Activated CD8-positive, alpha-beta T cell treated with anti-CD3 and anti-CD28 coated beads for 36 hours (primary cell): ENCODE data around the gene C2CD3. TPM values are rescaled to one million over a fixed set of nuclear protein-coding genes. Genes with fewer than 3 reads are reported as not detected.
"Not testable (repeated sequence)": the region's sequence is repeated elsewhere in the genome, so short reads cannot be mapped to it uniquely, and the experiment has no call there.

Experiments
- ATAC-seq: fragments of 200-7000 bp; cut with Tn5 transposase; one replicate; pipeline ENCODE4 v1.10.0; 2021; ENCODE audit warnings: mild to moderate bottlenecking, moderate library complexity
- CTCF ChIA-PET: fragments of 350-600 bp; sonication (Branson Sonifier 250); formaldehyde crosslinking; loops from one replicate; lab custom pipeline; 2021; ENCODE audit warnings: antibody characterized with exemption; lab: Charles Lee
- POLR2A ChIA-PET: fragments of 350-600 bp; sonication (Branson Sonifier 250); formaldehyde crosslinking; loops from one replicate; lab custom pipeline; 2021; ENCODE audit warnings: antibody characterized with exemption; lab: Charles Lee
- DNase-seq: peaks from one replicate; pipeline ENCODE4 v3.0.0-alpha.2; 2020
- H3K27ac Mint-ChIP-seq: one replicate; pipeline ENCODE4 v1.8.0; 2021; ENCODE audit warnings: mild to moderate bottlenecking, mixed read lengths
- H3K27me3 Mint-ChIP-seq: one replicate; pipeline ENCODE4 v1.8.0; 2021; ENCODE audit warnings: mixed read lengths
- H3K36me3 Mint-ChIP-seq: one replicate; pipeline ENCODE4 v1.8.0; 2021; ENCODE audit warnings: low read depth, mixed read lengths
- H3K4me1 Mint-ChIP-seq: one replicate; pipeline ENCODE4 v1.8.0; 2021; ENCODE audit warnings: low read depth, mixed read lengths
- H3K4me3 Mint-ChIP-seq: one replicate; pipeline ENCODE4 v1.8.0; 2021; ENCODE audit warnings: mild to moderate bottlenecking, moderate library complexity, mixed read lengths
- H3K9me3 Mint-ChIP-seq: one replicate; pipeline ENCODE4 v1.8.0; 2021; ENCODE audit warnings: mixed read lengths
- CTCF ChIP-seq: fragments of 200-600 bp; IDR thresholded peaks from one replicate; pipeline ENCODE4 v1.8.0; 2022; ENCODE audit warnings: antibody characterized with exemption, mild to moderate bottlenecking
- intact Hi-C: fragments of 100-400 bp; cut with micrococcal nuclease; formaldehyde crosslinking; loops from one replicate; pipeline ENCODE4 v1.10.0; 2022
- total RNA-seq, 2 experiments: library from RNA; stranded (reverse); gene quantifications; one replicate each; pipeline ENCODE4 v1.2.3, GENCODE V29; 2021

Gene C2CD3
- total RNA-seq, 2 experiments from 2014 or later, result 22.5 to 25.6 TPM

GRCh38 chr11:74134661-74135060 is 36.1 kb downstream of the C2CD3 start:
- Mint-ChIP-seq H3K27ac (no peak overlapping the region), H3K4me1 (no peaks in the 10 kb centered on the region), H3K9me3 (no peaks in the 10 kb centered on the region), H3K36me3 (peaks cover 39% of the 10 kb centered on the region), H3K27me3 (no peaks in the 10 kb centered on the region), H3K4me3 (no peak overlapping the region)
- intact Hi-C loops, result no loop called here
- DNase-seq (no peak), ATAC-seq (no peak)
- CTCF ChIA-PET, result interaction anchor here (1.1 kb wide), 1 partner anchor 171 kb away, joined by 4 read pairs; no protein-coding TSS in a partner anchor
- no peak for TF ChIP-seq CTCF
- POLR2A ChIA-PET, result interaction anchor here (1.3 kb wide), 1 partner anchor 10 kb away, joined by 3 read pairs; no protein-coding TSS in a partner anchor

GRCh38 chr11:74133436-74133835 is 37.4 kb downstream of the C2CD3 start:
- no peaks in the 10 kb centered on the region for H3K9me3 Mint-ChIP-seq

GRCh38 chr11:74132833-74133232 is 38.0 kb downstream of the C2CD3 start:
- no peak for TF ChIP-seq CTCF
- intact Hi-C loops, result no loop called here
- CTCF ChIA-PET, result no interaction called here

More at GRCh38 chr11:74133436-74133835, 37.4 kb downstream of the C2CD3 start:
- ChIA-PET POLR2A (no interaction called here), CTCF (no interaction called here)
- ATAC-seq (no peak), DNase-seq (no peak)
- no peak for TF ChIP-seq CTCF
- Mint-ChIP-seq H3K36me3 (peaks cover 39% of the 10 kb centered on the region), H3K4me1 (no peaks in the 10 kb centered on the region), H3K4me3 (no peak overlapping the region), H3K27me3 (no peaks in the 10 kb centered on the region), H3K27ac (no peak overlapping the region)
- intact Hi-C loops, result no loop called here

GRCh38 chr11:74129121-74129520 is 41.7 kb downstream of the C2CD3 start:
- intact Hi-C loops, result not testable (repeated sequence)

More at GRCh38 chr11:74132833-74133232, 38.0 kb downstream of the C2CD3 start:
- Mint-ChIP-seq H3K36me3 (peaks cover 37% of the 10 kb centered on the region), H3K27me3 (no peaks in the 10 kb centered on the region), H3K4me3 (no peak overlapping the region), H3K9me3 (no peaks in the 10 kb centered on the region), H3K4me1 (no peaks in the 10 kb centered on the region), H3K27ac (no peak overlapping the region)
- no peak for ATAC-seq
- DNase-seq, result no peak
- POLR2A ChIA-PET, result no interaction called here

DNA sequence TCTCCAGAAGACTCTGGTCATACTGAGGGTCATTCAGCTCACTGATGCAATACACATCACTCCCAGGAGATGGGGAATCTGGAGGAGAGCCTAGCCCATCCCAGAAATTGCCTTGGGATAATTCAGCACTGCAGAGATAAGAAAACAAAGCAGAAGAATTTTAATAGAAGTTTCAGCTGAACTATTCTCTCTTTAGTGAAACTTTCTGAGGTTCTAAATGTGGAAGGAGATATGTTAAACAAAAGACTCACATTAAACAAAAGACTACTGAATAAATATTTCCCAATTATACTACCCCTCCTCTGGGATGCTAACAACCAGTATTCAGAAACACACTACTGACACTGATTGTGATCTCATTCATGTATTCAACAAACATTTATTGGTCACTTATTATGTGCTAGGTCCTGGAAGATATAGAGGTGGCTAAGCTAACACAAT is 47.8 kb downstream of the C2CD3 start:
- ChIA-PET POLR2A (interaction anchor here (0.6 kb wide), 1 partner anchor 148 kb away, joined by 4 read pairs; no protein-coding TSS in a partner anchor), CTCF (interaction anchor here (0.9 kb wide), 1 partner anchor 159 kb away, joined by 3 read pairs; no protein-coding TSS in a partner anchor)
- no peak for DNase-seq
- no peaks in the 10 kb centered on the region for H3K9me3 Mint-ChIP-seq
- ATAC-seq, result no peak
- no peaks in the 10 kb centered on the region for H3K27me3 Mint-ChIP-seq
- H3K4me3 Mint-ChIP-seq, result no peak overlapping the region
- no peak overlapping the region for H3K27ac Mint-ChIP-seq
- peaks cover 22% of the 10 kb centered on the region for H3K36me3 Mint-ChIP-seq
- TF ChIP-seq CTCF, result no peak
- H3K4me1 Mint-ChIP-seq, result no peaks in the 10 kb centered on the region
- intact Hi-C loops, result no loop called here

More at GRCh38 chr11:74129121-74129520, 41.7 kb downstream of the C2CD3 start:
- POLR2A ChIA-PET, H3K9me3 Mint-ChIP-seq, H3K4me3 Mint-ChIP-seq, ATAC-seq, DNase-seq, H3K27ac Mint-ChIP-seq, H3K27me3 Mint-ChIP-seq, H3K4me1 Mint-ChIP-seq, CTCF ChIA-PET: not testable (repeated sequence)
- H3K36me3 Mint-ChIP-seq, result peaks cover 29% of the 10 kb centered on the region
